Measurements from ENCODE around the gene MAP1LC3C. TPM values are rescaled to one million over a fixed set of nuclear protein-coding genes. Genes with fewer than 3 reads are reported as not detected.

MAP1LC3C gene
- total RNA-seq, 1 donor from 2014 or later: 10.9 TPM

- H3K9me3 ChIP-seq: no peaks in the 10 kb centered on the region
- no peak for ATAC-seq
- H3K4me1 ChIP-seq: no peaks in the 10 kb centered on the region
- intact Hi-C loops (cut with DNase I): no loop called here
- H3K27me3 ChIP-seq (ENCODE audit: low read depth): no peaks in the 10 kb centered on the region
- no peak for TF ChIP-seq CTCF (IDR thresholded peaks at IDR 0.05)
- H3K4me3 ChIP-seq: no peak overlapping the region
- H3K27ac ChIP-seq: no peak overlapping the region
- no peak for DNase-seq
- no peaks in the 10 kb centered on the region for H3K36me3 ChIP-seq
Observed at GRCh38 chr1:241979071-241979470, 19.8 kb downstream of the MAP1LC3C start.

- no peak for TF ChIP-seq CTCF (IDR thresholded peaks at IDR 0.05)
- Histone ChIP-seq H3K4me1 (no peaks in the 10 kb centered on the region), H3K36me3 (no peaks in the 10 kb centered on the region), H3K4me3 (no peak overlapping the region), H3K27ac (no peak overlapping the region), H3K27me3 (ENCODE audit: low read depth) (no peaks in the 10 kb centered on the region), H3K9me3 (no peaks in the 10 kb centered on the region)
- intact Hi-C loops (cut with DNase I): no loop called here
- no peak for ATAC-seq
- no peak for DNase-seq
Observed at GRCh38 chr1:241976229-241976628, 22.7 kb downstream of the MAP1LC3C start.

- no peak for ATAC-seq
Observed at GRCh38 chr1:241972703-241973369, 26.1 kb downstream of the MAP1LC3C start.

GRCh38 chr1:241968611-241969010, 30.3 kb downstream of the MAP1LC3C start:
- H3K4me1 ChIP-seq: no peaks in the 10 kb centered on the region
- H3K36me3 ChIP-seq: no peaks in the 10 kb centered on the region
- intact Hi-C loops (cut with DNase I): no loop called here
- H3K9me3 ChIP-seq: no peaks in the 10 kb centered on the region
- TF ChIP-seq CTCF (IDR thresholded peaks at IDR 0.05): no peak
- no peaks in the 10 kb centered on the region for H3K27me3 ChIP-seq (ENCODE audit: low read depth)
- DNase-seq (no peak), ATAC-seq (no peak)
- no peak overlapping the region for H3K27ac ChIP-seq
- no peak overlapping the region for H3K4me3 ChIP-seq

More at GRCh38 chr1:241972703-241973369, 26.1 kb downstream of the MAP1LC3C start:
- no peak overlapping the region for H3K4me3 ChIP-seq
- H3K27ac ChIP-seq: no peak overlapping the region
- intact Hi-C loops (cut with DNase I): no loop called here
- no peaks in the 10 kb centered on the region for H3K4me1 ChIP-seq
- no peak for DNase-seq
- no peak for TF ChIP-seq CTCF (IDR thresholded peaks at IDR 0.05)
- H3K36me3 ChIP-seq: no peaks in the 10 kb centered on the region
- H3K9me3 ChIP-seq: no peaks in the 10 kb centered on the region
- no peaks in the 10 kb centered on the region for H3K27me3 ChIP-seq (ENCODE audit: low read depth)

- Histone ChIP-seq H3K4me1 (no peaks in the 10 kb centered on the region), H3K9me3 (no peaks in the 10 kb centered on the region), H3K4me3 (no peak overlapping the region), H3K27me3 (ENCODE audit: low read depth) (no peaks in the 10 kb centered on the region), H3K27ac (no peak overlapping the region), H3K36me3 (no peaks in the 10 kb centered on the region)
- peak; percentile 28 to 72 for ATAC-seq
- peak; percentile 50 for DNase-seq
- intact Hi-C loops (cut with DNase I): no loop called here
- no peak for TF ChIP-seq CTCF (IDR thresholded peaks at IDR 0.05)
Observed at GRCh38 chr1:241964550-241965282, 34.2 kb downstream of the MAP1LC3C start.

All from lower lobe of right lung (tissue), 2 donors.